GM21529 (cell line): ENCODE measurements around the gene GYPB.
A peak's percentile ranks its signal among the peaks of the same experiment; 100 is the strongest.
"Not testable (repeated sequence)": the region's sequence is repeated elsewhere in the genome, so short reads cannot be mapped to it uniquely, and the experiment has no call there.

Experiments used
- ATAC-seq: cut with Tn5 transposase; IDR thresholded peaks from one replicate; pipeline ENCODE4 v1.9.1; 2021; ENCODE audit not compliant: unreplicated experiment

GYPB gene

DNA sequence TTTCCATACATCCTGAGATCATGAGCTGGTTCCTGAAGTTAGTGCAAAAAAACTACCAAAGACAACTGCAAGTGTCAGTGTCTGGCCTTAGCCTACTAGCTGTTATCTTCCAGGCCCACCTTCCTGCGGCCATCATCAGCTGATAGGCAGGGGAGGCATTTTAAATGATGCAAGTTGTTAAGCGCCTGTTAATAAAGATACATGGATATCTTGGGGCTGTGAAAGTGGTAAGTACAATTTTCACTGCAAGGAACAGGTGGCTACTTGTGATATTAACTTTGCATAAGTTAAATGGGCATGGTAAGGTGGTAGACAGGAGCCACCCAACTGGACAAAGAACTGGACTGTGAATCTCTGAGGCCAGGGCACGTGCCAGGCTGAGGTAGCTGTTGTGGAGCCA lies at the start of gene GYPB:
Gene GYPB, minus strand, starts transcription at position 104 of the 400 bp plus-strand sequence. Its CDS starts 93 bp downstream, at position 11.
- ATAC-seq, result not testable (repeated sequence)

- not testable (repeated sequence) for ATAC-seq
Measured at GRCh38 chr4:144061556-144061955, 42.4 kb upstream of the GYPB start.

DNA sequence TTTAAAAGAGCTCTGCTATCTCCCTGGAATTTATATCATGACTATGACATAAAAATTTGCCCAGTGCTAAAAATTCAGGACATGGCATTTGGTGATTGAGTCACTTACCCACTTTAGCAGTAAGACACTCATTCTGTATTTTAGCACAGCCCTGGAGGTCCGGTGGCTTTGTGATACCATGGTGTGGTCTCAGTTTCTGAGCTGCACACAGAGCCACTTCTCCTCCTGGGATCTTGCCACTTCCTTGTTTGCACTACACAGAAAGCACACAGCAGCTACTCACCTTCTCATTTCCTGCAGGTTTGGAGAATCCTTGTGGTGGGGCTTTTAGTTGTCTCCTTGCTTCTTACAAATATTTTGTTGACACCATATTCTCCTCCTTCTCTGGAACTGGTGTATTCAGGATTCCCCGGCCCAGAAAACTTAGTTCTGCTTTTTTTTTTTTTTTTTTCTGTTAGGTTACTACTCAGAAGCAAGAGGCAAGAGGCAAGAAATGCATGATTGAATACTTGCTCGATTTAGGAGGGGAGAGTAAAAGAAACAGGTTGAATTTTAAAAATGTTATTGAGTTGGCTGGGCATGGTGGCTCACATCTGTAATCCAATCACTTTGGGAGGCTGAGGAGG lies 41.2 kb upstream of the GYPB start:
- not testable (repeated sequence) for ATAC-seq

DNA sequence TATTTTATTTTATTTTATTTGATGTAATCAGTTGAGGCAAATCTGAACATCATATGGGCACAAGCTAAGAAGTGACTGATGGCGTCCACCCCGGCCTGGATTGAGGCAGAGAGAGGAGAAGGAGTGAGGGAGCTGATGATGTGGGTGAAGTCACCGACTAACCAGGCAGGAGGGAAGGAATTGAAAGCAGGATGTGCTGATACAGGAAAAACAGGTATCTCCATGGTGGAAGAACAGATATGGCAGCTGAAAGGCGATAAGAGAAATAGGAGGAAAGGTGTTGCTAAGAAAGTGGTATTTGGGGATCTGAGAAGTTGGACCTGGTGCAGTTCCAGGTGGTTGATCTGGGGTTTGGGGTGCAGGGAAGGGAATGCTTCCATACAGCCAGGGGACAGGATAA lies 37.6 kb upstream of the GYPB start:
- no peak for ATAC-seq

DNA sequence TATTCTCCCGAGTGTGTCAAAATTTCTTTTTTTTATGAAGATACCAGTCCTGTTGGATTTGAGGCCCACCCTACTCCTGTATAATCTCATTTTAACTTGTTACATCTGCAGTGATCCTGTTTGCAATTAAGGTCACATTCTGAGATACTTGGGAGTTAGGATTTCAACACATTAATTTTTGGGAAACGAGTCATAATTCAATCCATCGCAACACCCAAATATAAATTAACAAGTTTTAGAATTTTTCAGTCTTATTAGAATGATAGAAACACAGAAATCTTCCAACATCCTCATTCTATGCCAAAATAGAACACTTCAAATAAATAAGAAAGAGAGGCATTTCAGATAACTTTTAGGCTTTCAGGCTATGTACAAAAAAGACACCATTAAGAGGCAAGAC lies 36.2 kb upstream of the GYPB start:
- ATAC-seq, result not testable (repeated sequence)

GRCh38 chr4:144051494-144051893 lies 32.3 kb upstream of the GYPB start:
- ATAC-seq, result not testable (repeated sequence)

DNA sequence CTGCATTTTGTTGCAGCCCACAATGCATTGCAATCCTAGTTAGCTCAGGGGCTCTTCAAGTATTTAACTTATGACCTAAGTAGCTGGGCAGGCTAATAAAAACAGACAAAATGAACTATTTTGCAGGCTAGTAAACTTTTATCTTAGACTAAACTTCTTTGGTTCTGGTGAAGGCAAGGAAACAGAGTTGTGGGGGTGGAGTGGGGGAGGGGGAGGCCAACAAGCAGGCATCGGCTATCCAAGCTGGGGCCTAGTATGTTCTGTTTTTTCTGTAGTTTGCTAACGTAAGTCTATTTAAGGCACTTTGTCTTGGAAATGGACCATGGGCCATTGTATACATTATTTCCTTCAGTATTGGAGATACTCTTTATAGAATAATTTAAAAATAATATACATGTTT lies 31.5 kb upstream of the GYPB start:
- not testable (repeated sequence) for ATAC-seq

- ATAC-seq, result not testable (repeated sequence)
Measured at GRCh38 chr4:144049495-144050424, 30.6 kb upstream of the GYPB start.

GRCh38 chr4:144044936-144045335 lies 25.8 kb upstream of the GYPB start:
- not testable (repeated sequence) for ATAC-seq

GRCh38 chr4:144032580-144032979 lies 13.4 kb upstream of the GYPB start:
- not testable (repeated sequence) for ATAC-seq

DNA sequence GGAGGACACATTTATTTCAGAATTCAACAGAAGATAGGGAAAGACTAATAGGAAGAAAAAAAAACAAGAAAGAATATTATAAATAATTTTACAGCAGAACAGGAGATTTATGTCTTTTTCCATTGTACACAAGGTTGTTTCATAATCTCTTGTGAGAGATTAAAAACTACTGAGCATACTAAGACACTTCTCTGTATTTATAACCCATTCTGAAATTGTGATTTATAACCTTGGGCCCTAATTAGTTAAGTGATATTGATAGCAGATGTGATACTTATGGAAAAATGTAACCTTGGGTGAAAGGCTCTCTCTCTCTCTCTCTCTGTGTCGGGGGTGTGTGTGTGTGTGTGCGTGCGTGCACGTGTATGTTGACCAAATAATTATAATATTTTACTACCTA lies 12.7 kb upstream of the GYPB start:
- not testable (repeated sequence) for ATAC-seq

- ATAC-seq, result not testable (repeated sequence)
Measured at GRCh38 chr4:144031369-144031768, 12.2 kb upstream of the GYPB start.

- not testable (repeated sequence) for ATAC-seq
Measured at GRCh38 chr4:144030708-144031107, 11.5 kb upstream of the GYPB start.

DNA sequence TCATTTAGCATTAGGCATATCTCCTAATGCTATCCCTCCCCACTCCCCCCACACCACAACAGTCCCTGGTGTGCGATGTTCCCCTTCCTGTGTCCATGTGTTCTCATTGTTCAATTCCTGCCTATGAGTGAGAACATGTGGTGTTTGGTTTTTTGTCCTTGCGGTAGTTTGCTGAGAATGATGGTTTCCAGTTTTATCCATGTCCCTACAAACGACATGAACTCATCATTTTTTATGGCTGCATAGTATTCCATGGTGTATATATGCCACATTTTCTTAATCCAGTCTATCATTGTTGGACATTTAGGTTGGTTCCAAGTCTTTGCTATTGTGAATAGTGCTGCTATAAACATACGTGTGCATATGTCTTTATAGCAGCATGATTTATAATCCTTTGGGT lies 7.5 kb upstream of the GYPB start:
- ATAC-seq, result not testable (repeated sequence)

DNA sequence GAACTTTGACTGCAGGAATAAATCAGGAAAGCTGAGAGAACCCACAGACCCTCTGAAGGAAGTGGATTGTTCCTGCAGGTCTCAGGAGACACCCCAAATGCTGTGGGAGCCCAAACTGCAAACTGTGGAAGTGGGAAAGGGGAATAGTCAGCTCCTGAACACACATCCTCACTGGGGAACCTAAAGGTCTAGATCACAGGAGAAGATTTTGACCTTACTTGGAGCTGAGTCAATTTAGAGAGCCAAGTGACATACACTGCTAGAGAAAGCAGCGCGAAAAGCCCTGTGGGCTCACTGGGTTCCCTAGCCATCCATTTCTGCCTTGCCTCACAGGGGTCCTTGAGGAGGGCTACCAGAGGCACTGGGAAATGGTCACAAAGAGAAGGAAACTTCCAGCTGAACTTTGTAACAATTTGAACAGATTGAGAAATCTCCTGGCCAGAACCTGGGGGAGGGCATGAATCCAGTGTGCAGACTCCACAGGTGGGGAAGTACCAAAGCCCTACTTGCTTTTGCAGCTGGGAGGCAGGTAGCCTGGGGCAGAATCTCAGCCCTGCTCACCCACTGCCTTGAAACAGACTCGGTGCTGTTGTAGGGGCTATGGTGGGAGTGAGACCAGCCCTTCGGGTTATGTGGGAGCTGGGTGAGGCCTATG lies 5.3 kb upstream of the GYPB start:
- not testable (repeated sequence) for ATAC-seq

- not testable (repeated sequence) for ATAC-seq
Measured at GRCh38 chr4:144022772-144023400, 3.7 kb upstream of the GYPB start.

- ATAC-seq, result peak; percentile 83
Measured at GRCh38 chr4:144021336-144021990, 2.3 kb upstream of the GYPB start.

DNA sequence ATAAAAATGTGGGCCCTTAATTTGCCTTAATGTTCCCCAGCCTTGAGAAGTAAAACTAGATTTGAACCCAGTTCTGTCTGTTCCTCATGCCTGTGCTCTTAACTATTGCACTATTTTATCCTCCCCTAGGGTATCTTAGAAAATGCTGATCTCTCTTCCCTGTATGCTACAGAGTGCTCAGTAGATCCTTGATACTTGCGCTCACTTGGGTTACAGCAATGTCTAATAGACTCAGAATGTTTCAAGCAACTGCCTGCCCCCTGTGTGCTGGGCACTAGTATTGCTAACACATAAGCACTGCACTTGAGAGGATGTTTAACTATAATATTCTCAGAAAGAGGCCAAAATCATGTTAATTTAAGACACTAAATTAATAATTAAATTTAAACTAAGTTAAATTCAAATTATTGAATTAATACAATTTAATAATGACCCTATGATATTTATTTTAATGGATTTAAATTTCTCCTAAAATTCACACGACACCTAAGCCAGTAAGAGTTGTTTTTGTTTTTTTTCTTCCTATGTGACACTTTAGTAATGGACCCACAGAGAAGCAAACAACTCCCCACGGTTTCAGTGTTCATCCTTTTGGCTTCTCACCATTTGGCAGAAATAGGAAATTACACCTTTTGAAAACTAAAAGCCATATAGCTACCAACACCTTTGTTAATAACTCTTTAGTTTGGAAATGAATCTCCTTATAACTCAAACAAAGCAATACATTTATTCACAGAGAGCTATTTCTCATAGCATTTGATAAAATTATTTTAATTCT lies 768 bp downstream of the GYPB start:
- ATAC-seq, result not testable (repeated sequence)

DNA sequence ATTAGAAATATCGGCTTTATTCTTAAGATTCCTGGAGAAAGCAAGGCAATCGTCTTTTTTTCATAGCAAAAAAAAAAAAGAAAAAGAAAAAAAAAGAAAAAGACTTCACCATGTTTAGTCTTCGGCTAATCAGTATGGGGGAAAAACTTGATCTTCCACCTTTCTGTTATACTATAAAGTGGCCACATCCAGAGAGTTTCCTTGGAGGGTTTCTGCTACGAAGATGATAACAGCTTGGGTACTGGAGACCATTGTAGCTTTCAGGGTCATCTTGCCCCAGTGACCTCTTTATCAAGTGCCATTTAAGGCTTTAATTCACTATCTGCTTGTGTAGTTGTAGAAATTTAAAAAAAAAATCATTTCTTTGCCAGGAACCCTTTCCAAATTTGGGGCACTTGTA lies 1.9 kb downstream of the GYPB start:
- ATAC-seq, result not testable (repeated sequence)
